ENCODE data around the gene EPHB1. TPM values are rescaled to one million over a fixed set of nuclear protein-coding genes. Genes with fewer than 3 reads are reported as not detected.

Gene EPHB1
- total RNA-seq, 1 donor from 2014 or later, result 13.7 TPM

- DNase-seq (ENCODE audit: low read depth, low spot score), result no peak
- Mint-ChIP-seq H3K9me3 (no peaks in the 10 kb centered on the region), H3K36me3 (ENCODE audit: low read depth) (no peaks in the 10 kb centered on the region), H3K27me3 (ENCODE audit: low read depth) (no peaks in the 10 kb centered on the region), H3K27ac (ENCODE audit: unreplicated experiment) (no peak overlapping the region), H3K4me1 (peaks cover 19% of the 10 kb centered on the region), H3K4me3 (no peak overlapping the region)
- no peak for TF ChIP-seq CTCF (conservative IDR thresholded peaks at IDR 0.05)
These were observed 419.3 kb downstream of the EPHB1 start for GRCh38 chr3:135214400-135214799.

DNA sequence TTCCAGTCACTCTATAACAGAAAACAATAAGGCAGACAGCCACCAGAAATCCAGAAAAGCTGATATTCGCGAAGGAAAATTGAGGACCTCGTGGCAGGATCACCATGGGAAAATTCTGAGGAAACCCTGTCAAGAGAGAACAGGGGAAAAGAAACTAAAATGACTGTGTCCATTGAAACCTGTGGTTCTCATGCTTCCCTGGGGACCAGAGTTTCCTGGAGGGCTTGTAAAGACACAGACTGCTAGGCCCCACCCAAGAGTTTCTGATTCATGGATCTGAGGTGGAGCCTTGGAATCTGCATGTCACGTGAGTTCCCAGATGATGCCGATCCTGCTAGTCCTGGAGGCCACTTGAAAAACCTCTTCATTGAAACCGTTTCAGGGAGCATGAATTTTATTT is 420.5 kb downstream of the EPHB1 start:
- Mint-ChIP-seq H3K27me3 (ENCODE audit: low read depth) (no peaks in the 10 kb centered on the region), H3K9me3 (no peaks in the 10 kb centered on the region), H3K36me3 (ENCODE audit: low read depth) (no peaks in the 10 kb centered on the region), H3K4me1 (peaks cover 19% of the 10 kb centered on the region), H3K27ac (ENCODE audit: unreplicated experiment) (no peak overlapping the region), H3K4me3 (no peak overlapping the region)
- no peak for TF ChIP-seq CTCF (conservative IDR thresholded peaks at IDR 0.05)
- DNase-seq (ENCODE audit: low read depth, low spot score), result no peak

GRCh38 chr3:135216659-135217058 is 421.6 kb downstream of the EPHB1 start:
- H3K36me3 Mint-ChIP-seq (ENCODE audit: low read depth), result no peaks in the 10 kb centered on the region
- H3K27me3 Mint-ChIP-seq (ENCODE audit: low read depth), result no peaks in the 10 kb centered on the region
- no peaks in the 10 kb centered on the region for H3K9me3 Mint-ChIP-seq
- TF ChIP-seq CTCF (conservative IDR thresholded peaks at IDR 0.05), result no peak
- peaks cover 19% of the 10 kb centered on the region for H3K4me1 Mint-ChIP-seq
- H3K27ac Mint-ChIP-seq (ENCODE audit: unreplicated experiment), result no peak overlapping the region
- no peak for DNase-seq (ENCODE audit: low read depth, low spot score)
- no peak overlapping the region for H3K4me3 Mint-ChIP-seq

GRCh38 chr3:135217730-135218129 is 422.7 kb downstream of the EPHB1 start:
- Mint-ChIP-seq H3K4me1 (peaks cover 19% of the 10 kb centered on the region), H3K27ac (ENCODE audit: unreplicated experiment) (no peak overlapping the region), H3K36me3 (ENCODE audit: low read depth) (no peaks in the 10 kb centered on the region), H3K4me3 (no peak overlapping the region), H3K27me3 (ENCODE audit: low read depth) (no peaks in the 10 kb centered on the region), H3K9me3 (no peaks in the 10 kb centered on the region)
- no peak for TF ChIP-seq CTCF (conservative IDR thresholded peaks at IDR 0.05)
- no peak for DNase-seq (ENCODE audit: low read depth, low spot score)

DNA sequence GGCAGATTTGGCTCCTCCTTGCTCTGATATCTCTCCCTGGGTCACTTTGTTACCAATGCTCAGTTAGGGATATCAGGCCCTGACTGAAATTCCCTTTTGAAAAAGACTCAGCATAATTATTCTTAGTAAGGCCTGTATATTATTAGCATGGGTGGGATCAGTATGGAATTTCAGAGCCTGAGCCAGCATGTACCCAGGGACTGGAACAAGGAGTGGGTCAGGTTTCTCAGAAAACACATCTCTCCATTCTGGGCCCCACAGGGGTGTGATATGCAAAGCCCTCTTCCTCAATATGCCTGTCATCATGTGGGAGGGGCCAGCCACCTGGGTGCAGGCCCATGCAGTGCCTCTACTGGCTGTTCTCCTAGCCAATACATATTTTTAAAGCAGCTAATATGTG is 423.2 kb downstream of the EPHB1 start:
- Mint-ChIP-seq H3K4me1 (peaks cover 14% of the 10 kb centered on the region), H3K4me3 (no peak overlapping the region), H3K27ac (ENCODE audit: unreplicated experiment) (no peak overlapping the region), H3K9me3 (no peaks in the 10 kb centered on the region), H3K36me3 (ENCODE audit: low read depth) (no peaks in the 10 kb centered on the region), H3K27me3 (ENCODE audit: low read depth) (no peaks in the 10 kb centered on the region)
- TF ChIP-seq CTCF (conservative IDR thresholded peaks at IDR 0.05), result no peak
- no peak for DNase-seq (ENCODE audit: low read depth, low spot score)

- no peak overlapping the region for H3K4me3 Mint-ChIP-seq
- peaks cover 9% of the 10 kb centered on the region for H3K4me1 Mint-ChIP-seq
These were observed 423.7 kb downstream of the EPHB1 start for GRCh38 chr3:135218782-135219181.

More at GRCh38 chr3:135218782-135219181, 423.7 kb downstream of the EPHB1 start:
- Mint-ChIP-seq H3K36me3 (ENCODE audit: low read depth) (no peaks in the 10 kb centered on the region), H3K27me3 (ENCODE audit: low read depth) (no peaks in the 10 kb centered on the region), H3K9me3 (no peaks in the 10 kb centered on the region), H3K27ac (ENCODE audit: unreplicated experiment) (no peak overlapping the region)
- no peak for TF ChIP-seq CTCF (conservative IDR thresholded peaks at IDR 0.05)
- DNase-seq (ENCODE audit: low read depth, low spot score), result no peak

All from neural crest cell (in vitro differentiated cells).